HTR-8/SVneo (cell line): ENCODE results near the gene HSPB9.
A peak's percentile ranks its signal among the peaks of the same experiment; 100 is the strongest.

Source experiments
- DNase-seq: peaks from one replicate; pipeline ENCODE4 v3.0.0; 2011; ENCODE audit warnings: low spot score, mixed read lengths; ENCODE audit not compliant: insufficient read length
- FAIRE-seq: peaks from 2 replicates; lab custom pipeline; 2011; peaks lifted over from hg19 to GRCh38; lab: Jason Lieb, UNC

Gene HSPB9

DNA sequence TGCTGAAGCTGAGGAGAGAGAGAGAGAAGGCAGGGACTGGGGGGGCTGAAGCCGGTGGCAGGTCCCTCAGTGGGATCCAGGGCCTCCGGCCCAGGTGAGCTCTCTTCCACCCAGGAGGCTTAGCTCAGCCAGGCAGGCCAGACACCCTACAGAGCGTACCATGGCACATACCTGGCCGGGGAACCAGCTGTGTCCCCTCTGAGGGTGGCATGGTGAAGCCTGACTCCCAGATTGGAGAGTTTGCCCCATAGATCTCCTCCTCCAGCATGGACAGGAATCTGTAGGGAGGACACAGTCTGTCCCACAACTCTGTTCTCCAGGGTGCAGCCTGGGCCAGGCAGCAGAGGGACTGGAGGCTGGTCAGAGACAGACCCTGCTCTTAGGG lies 4.5 kb upstream of the HSPB9 start:
- FAIRE-seq (no peak), DNase-seq (no peak)

GRCh38 chr17:42118545-42118944 lies 4.1 kb upstream of the HSPB9 start:
- DNase-seq = no peak

DNA sequence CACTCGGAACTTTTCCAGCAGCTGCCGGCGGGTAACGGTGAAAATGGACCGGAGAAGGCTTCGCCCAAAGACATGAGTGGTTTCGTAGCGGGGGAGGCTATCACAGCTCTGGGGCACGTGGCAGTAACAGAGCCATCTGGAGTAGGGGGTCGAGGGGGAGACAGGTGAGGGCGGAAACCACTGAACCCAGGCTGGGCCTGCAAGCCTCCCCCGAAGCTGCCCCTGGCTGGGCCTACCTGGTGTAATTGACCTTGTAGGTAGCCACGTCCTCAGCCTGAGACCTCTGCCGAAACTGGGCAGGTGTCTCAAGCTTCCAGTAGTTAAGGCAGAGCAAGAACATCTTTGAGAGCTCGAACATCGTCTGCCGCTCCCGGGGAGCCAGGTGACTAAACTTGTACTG lies 3.3 kb upstream of the HSPB9 start:
- FAIRE-seq (no peak), DNase-seq (no peak)

More at GRCh38 chr17:42118545-42118944, 4.1 kb upstream of the HSPB9 start:
- peak; percentile 70 for FAIRE-seq

DNA sequence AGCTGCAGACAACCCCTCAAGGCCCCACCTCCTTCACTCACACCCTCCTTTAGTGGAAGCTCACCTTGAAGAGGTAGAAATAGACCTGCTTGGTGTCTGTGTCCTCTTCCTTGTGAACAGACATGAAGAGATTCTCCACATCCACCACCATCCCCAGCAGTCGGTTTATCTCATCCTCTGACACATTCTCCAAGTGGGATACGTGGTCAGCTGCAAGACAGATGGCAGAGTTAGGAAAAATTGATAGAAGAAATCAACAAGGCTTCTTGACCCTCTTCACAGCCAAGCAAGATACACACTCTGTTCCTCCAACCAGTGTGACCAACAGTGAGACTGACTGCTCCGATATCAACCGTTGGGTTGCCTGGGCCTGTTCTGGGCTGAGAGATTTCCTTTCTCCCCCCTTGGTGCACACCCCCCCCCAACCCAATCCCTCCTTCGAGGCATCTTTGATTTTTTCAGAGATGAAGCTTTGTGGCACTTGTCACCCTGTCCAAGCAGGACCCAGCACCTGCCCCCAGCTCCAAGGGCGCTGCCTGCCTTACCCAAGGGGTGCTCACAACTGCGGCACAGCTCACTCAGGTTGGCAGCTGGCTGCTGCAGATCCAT lies 2.3 kb upstream of the HSPB9 start:
- FAIRE-seq = peak; percentile 68

GRCh38 chr17:42120770-42121769 lies 1.5 kb upstream of the HSPB9 start, which contains the start of gene KAT2A:
KAT2A (minus strand) TSS chr17:42121367; CDS start chr17:42121304, 63 bp downstream.
- FAIRE-seq = peak; percentile 99
- DNase-seq = peak; percentile 99

More for the DNA sequence above, 2.3 kb upstream of the HSPB9 start:
- DNase-seq = no peak

GRCh38 chr17:42124256-42124655 lies 1.7 kb downstream of the HSPB9 start:
- no peak for DNase-seq
- FAIRE-seq = no peak

DNA sequence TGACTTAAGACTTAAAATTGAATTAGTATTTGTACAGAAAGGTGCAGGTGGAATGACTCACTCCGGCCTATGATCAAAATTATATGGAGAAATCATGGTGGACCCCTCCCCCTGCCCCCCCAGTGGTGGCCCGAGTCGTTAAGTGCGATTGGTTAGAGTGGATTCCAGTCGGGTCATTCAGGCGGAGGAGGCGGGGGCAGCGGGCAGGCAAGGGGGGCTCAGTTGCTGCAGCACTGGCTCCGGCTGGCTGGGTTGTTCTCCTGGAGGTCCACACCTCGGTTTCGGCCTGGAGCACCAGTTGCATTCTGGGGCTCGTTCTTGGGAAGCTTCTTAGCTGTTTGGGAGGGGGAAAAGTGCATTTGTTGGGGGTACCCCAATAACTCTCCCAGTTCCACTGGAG lies 3.0 kb downstream of the HSPB9 start:
- FAIRE-seq = no peak
- DNase-seq = no peak

DNA sequence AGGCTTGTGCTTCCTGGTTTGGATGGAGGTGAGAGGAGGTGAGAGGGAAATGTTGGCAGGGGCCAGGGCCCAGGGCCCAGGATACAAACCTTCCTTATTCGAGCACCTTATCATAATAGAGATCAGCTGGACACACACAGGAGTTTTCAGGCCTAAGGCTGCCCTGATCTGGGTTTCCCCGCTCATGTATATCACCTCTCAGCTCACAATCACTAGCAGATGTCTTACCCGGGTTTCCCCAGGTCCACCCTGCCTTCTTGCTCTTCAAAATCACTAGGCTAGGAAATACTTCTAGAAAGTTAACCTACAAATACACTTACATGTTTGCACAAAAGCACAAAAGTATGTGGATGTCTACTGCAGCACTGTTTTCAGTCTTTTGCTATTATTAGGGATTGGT lies 4.2 kb downstream of the HSPB9 start:
- DNase-seq (no peak), FAIRE-seq (peak; percentile 40)

GRCh38 chr17:42127414-42127813 lies 4.8 kb downstream of the HSPB9 start:
- no peak for FAIRE-seq
- DNase-seq = no peak

GRCh38 chr17:42129109-42129837 lies 6.7 kb downstream of the HSPB9 start:
- no peak for FAIRE-seq
- no peak for DNase-seq

DNA sequence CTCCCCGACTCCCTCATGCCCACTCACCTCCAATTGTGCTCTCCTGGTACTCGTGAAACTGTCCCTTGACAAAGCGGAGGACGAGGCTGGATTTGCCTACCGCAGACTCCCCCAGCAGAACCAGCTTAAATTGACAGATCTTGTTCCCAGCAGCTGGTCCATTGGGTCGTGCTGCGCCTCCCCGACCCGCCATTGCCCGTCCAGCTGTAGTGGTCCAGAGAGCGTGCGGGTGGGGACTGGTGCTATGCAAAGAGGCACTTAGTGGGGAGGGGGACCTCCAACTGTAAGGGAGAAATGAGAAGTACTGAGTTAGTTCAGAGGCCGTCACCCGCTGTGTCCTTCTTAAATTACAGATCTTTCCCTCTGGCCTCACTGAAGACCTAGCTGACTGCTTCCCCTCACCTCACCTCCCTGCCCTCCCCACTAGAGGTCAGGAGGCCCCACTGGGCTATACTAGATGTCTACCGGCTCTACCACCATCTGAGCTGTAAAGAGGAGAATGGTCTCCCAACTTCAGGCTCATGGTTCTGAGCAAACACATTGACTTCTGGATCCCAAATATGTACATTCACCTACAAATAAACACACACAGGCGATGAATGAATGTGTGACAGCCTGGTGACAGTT lies 7.8 kb downstream of the HSPB9 start:
- no peak for FAIRE-seq
- no peak for DNase-seq

DNA sequence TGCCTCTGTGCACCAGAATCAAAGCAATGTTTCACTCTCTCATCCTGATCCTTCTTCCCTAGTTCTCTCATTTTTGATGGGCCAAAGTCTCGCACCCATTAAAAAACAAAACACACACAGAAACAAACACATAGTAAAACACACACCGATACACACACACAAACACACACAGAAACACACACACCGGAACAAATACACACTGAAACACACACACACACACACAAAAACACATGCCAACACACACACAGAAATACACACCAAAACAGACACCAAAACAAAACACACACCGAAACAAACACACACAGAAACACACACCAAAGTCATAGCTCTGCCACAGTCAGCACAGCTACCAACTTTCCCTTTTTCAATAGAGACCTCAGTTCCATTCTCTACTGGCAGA lies 8.6 kb downstream of the HSPB9 start:
- no peak for DNase-seq
- FAIRE-seq = peak; percentile 55

- DNase-seq (no peak), FAIRE-seq (no peak)
Measured at GRCh38 chr17:42131981-42132432, 9.4 kb downstream of the HSPB9 start.

DNA sequence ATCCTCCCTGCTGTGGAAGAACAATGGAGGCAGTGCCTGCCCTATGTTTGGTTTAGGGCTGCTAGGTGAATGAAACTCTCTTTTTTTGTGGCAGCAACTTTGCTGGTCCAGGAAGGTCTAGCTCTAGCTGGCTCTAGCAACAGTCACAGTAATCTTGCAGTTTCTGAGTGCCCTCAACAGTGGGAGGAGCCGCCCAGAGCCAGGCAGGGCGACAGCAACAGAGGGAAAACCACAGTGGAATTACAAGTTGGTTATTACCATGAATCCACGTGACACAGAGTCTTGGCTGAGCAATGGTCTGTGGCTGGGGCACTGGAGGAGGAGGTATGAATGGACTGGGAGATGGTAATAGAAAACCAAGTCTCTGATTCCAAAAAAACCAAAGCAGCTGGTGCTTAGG lies 10.3 kb downstream of the HSPB9 start:
- DNase-seq = no peak
- FAIRE-seq = no peak

- no peak for FAIRE-seq
- DNase-seq = no peak
Measured at GRCh38 chr17:42133461-42134041, 10.9 kb downstream of the HSPB9 start.

DNA sequence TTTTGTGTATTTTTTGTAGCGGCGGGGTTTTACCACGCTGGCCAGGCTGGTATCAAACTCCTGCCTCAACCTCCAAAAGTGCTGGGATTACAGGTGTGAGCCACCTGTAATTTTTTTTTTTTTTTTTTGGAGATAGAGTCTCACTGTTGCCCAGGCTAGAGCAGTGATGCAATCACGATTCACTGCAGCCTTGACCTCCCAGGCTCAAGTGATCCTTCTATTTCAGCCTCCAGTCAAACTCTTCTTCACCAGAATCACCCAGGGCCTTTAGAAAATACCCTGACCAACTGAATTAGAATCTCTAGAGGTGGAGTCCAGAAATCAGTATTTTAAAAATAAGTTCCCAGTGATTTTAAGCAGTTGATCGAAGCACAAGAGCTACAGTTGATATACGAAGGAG lies 12.5 kb downstream of the HSPB9 start:
- FAIRE-seq = no peak
- DNase-seq = no peak

DNA sequence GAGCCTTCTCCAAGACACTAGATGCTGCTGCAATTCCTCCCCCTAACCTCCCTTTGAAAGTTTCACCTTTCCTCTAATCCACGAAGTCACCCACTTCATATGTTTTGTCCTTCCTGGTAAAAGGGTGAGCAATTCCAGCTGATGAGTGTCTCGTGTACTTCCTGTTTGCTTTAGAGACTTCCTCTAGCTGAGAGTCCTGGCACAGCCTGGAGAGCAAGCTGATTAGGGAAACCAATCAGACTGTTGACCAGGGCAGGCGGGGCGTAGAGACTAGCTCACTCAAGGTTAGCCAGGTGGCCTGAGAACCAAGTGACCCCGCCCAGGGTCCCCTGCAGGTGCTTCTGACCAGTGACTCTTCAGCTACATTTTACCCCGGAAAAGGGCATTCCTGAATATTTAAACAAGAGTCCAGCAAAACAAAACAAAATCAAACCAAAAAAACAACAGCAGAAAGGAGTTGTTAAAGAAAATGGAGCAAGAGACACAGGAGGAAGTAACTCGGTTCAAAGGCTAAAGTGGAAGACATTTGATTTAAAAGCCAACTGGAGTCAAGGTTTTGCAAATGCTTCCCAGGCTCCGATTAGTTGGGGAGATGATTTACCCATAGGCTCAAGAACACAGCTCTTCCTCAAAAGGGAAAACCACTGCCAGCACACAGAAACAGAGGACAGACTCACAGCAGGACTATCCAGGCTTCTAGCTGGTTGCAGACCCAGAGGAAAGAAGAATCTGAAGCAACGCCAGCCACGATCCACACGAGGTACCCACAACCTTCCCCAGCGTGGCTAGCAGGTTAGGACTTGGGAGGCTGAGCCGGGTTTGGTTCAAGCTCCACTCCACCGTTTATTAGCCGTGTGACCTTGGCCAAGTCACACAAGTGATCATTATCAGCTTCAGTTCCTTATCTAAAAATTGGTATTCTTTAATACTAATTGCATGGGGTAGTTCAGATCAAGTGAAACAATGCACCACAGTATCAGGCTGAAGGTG lies 13.4 kb downstream of the HSPB9 start:
- DNase-seq (peak; percentile 52), FAIRE-seq (peak; percentile 75)

DNA sequence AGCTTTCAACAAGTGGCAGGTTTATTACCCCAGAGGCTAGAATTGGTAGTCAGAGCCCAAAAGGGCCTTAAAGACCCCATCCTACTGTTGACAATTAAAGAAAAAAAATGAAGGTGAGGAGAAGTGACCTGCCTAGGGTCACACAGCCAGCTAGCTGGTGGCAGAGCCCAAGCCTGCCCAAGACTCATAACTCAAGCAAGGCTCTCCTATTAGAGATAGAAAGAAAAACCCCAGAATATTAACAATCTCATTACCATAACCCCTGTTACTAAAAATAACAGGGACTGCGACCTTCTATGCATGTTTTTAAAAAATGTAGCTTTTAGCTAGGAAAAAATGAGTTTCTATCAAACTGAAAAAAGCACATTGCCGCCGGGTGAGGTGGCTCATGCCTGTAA lies 14.0 kb downstream of the HSPB9 start:
- FAIRE-seq = no peak
- DNase-seq = no peak
